ENCODE measurements around the gene RERE.

The RERE gene

DNA sequence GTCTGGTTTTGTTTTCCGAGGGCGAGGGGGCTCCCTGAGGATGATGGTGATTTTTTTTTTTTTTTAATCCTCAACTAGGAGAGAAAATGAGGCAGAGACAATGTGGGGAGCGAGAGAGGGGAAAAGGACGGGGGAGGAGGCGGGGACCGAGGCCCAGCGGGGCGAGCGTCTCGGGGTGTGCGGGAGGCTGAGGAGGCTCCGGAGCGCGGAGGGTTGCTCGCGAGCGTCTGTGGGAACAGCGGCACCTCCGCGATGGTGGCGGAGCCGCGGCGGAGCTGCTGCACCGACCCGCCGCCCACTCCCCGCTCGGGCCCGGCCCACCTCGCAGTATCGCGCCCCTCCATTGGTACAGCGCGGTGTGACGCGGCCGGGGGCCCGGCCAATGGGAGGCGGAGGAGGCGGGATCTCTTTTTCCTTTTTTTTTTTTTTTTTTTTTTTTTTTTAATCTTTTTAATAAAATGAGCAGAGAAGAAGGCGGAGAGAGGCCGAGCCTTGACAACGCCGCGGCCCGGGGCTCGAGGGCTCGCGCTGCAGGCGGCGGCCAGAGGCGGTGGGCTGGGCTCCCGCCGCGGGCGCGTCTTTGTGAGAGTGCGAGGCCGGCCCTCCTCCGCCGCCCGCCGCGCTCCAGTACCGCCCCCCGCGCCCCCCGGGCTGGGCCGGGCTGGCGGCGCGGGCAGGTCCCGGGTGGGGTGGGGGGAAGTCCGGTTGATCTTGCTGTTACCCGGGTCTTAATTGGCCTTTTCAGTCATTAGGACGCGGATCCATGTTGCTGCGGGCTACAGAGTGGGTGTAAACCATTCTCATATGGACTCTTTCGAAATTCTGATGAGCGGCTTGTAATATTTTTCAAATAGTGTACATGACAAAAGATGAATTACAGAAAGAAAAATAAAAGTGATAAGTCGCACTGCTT lies at the start of gene RERE:
Gene RERE (minus strand): TSS at position 229 of the 913 bp plus-strand sequence.
- H3K4me3 ChIP-seq (ENCODE audit: control insufficient read depth, low read depth, low read length): peak within 1 kb of the TSS; percentile 71
- DNase-seq (ENCODE audit: low read depth): peak; percentile 85
- TF ChIP-seq, protein P1, sequence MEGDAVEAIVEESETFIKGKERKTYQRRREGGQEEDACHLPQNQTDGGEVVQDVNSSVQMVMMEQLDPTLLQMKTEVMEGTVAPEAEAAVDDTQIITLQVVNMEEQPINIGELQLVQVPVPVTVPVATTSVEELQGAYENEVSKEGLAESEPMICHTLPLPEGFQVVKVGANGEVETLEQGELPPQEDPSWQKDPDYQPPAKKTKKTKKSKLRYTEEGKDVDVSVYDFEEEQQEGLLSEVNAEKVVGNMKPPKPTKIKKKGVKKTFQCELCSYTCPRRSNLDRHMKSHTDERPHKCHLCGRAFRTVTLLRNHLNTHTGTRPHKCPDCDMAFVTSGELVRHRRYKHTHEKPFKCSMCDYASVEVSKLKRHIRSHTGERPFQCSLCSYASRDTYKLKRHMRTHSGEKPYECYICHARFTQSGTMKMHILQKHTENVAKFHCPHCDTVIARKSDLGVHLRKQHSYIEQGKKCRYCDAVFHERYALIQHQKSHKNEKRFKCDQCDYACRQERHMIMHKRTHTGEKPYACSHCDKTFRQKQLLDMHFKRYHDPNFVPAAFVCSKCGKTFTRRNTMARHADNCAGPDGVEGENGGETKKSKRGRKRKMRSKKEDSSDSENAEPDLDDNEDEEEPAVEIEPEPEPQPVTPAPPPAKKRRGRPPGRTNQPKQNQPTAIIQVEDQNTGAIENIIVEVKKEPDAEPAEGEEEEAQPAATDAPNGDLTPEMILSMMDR (conservative IDR thresholded peaks at IDR 0.05; ENCODE audit: control insufficient read depth, insufficient read depth, low read depth, low read length): no peak

GRCh38 chr1:8866792-8867415 lies 49.5 kb upstream of the RERE start:
- TF ChIP-seq, protein P1 (conservative IDR thresholded peaks at IDR 0.05; ENCODE audit: control insufficient read depth, insufficient read depth, low read depth, low read length): no peak
- no peak for DNase-seq (ENCODE audit: low read depth)
- H3K4me3 ChIP-seq (ENCODE audit: control insufficient read depth, low read depth, low read length): no peak overlapping the region

DNA sequence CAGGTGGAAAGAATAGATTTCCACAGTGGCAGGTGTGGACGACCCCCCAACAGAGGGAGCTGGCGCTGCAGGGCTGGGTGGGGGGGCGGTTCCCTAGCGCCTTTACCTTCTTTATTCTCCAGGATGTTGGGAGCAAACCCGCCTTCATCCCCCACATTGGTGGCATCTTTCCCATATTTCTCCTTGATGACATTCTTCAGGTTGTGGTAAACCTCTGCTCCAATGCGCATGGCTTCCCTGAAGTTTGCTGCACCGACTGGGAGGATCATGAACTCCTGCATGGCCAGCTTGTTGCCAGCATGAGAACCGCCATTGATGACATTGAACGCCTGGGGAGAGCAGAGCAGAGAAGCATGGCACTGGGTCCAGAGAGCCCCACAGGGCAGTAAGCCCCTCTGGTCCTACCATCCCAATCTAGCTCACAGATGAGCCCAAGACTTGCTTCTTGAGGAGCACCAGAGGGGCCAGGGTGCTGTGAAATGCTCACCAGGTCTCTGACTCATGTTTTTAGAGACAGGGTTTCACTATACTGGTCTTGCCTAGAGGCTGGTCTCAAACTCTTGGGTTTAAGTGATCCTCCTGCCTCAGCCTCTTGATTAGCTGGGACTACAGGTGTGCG lies 48.8 kb upstream of the RERE start:
- no peak for DNase-seq (ENCODE audit: low read depth)
- TF ChIP-seq, protein P1 (conservative IDR thresholded peaks at IDR 0.05; ENCODE audit: control insufficient read depth, insufficient read depth, low read depth, low read length): no peak
- H3K4me3 ChIP-seq (ENCODE audit: control insufficient read depth, low read depth, low read length): no peak overlapping the region

- no peak for DNase-seq (ENCODE audit: low read depth)
- no peak overlapping the region for H3K4me3 ChIP-seq (ENCODE audit: control insufficient read depth, low read depth, low read length)
- TF ChIP-seq, protein P1 (conservative IDR thresholded peaks at IDR 0.05; ENCODE audit: control insufficient read depth, insufficient read depth, low read depth, low read length): no peak
Measured at GRCh38 chr1:8864713-8865344, 47.4 kb upstream of the RERE start.

- no peak overlapping the region for H3K4me3 ChIP-seq (ENCODE audit: control insufficient read depth, low read depth, low read length)
- DNase-seq (ENCODE audit: low read depth): no peak
- TF ChIP-seq, protein P1 (conservative IDR thresholded peaks at IDR 0.05; ENCODE audit: control insufficient read depth, insufficient read depth, low read depth, low read length): no peak
Measured at GRCh38 chr1:8863794-8864233, 46.4 kb upstream of the RERE start.

DNA sequence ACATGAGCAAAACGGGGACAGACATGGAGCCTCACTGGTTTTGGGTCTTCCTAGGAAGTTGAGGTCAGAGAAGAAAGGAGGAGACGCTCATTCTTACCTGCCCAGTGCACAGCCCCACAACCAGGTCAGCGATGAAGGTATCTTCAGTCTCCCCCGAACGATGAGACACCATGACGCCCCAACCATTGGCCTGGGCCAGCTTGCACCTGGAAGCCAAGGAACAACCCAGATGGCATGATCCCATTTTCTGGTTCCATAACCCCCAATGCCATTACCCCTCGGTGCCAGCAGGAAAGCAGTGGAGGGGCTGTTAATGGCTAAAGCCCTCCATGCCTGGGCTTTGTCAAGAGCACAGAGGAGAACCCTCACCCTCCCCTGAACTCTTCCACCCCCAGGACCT lies 45.7 kb upstream of the RERE start:
- no peak for DNase-seq (ENCODE audit: low read depth)
- H3K4me3 ChIP-seq (ENCODE audit: control insufficient read depth, low read depth, low read length): no peak overlapping the region
- TF ChIP-seq, protein P1 (conservative IDR thresholded peaks at IDR 0.05; ENCODE audit: control insufficient read depth, insufficient read depth, low read depth, low read length): no peak
